GM12875 (cell line): ENCODE results near the gene CYP1A1.
"Not testable (repeated sequence)": the region's sequence is repeated elsewhere in the genome, so short reads cannot be mapped to it uniquely, and the experiment has no call there.

Experiments
- H3K4me3 ChIP-seq: one replicate; pipeline ENCODE4 v1.5.1; 2011; ENCODE audit warnings: low read depth, low read length, control low read depth
- TF ChIP-seq, protein P1 (sequence below): IDR thresholded peaks from 2 replicates; pipeline ENCODE4 v1.5.1; 2011; ENCODE audit warnings: low read depth, mild to moderate bottlenecking, control low read depth, inconsistent platforms, low read length, moderate library complexity, borderline replicate concordance; ENCODE audit not compliant: insufficient read depth

CYP1A1 gene

DNA sequence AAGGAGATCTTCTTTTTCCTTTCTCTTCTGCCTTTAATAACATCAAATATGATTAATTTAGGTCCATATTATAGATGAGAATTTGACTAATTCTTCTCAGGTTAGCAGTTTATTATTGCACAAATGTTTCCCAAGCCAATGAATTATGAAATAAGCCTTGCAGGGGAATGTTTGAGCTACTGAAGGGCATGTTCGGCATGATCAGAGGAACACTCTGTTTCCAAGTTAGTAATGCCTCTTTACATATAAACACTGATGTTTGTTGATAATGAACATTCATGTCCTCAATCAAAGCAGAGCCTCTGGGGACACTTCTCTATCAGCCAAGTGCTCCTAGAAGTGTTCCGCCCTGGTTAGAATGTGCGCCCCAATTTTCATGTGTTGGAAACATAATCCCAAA is 10.0 kb upstream of the CYP1A1 start:
- TF ChIP-seq, protein P1, sequence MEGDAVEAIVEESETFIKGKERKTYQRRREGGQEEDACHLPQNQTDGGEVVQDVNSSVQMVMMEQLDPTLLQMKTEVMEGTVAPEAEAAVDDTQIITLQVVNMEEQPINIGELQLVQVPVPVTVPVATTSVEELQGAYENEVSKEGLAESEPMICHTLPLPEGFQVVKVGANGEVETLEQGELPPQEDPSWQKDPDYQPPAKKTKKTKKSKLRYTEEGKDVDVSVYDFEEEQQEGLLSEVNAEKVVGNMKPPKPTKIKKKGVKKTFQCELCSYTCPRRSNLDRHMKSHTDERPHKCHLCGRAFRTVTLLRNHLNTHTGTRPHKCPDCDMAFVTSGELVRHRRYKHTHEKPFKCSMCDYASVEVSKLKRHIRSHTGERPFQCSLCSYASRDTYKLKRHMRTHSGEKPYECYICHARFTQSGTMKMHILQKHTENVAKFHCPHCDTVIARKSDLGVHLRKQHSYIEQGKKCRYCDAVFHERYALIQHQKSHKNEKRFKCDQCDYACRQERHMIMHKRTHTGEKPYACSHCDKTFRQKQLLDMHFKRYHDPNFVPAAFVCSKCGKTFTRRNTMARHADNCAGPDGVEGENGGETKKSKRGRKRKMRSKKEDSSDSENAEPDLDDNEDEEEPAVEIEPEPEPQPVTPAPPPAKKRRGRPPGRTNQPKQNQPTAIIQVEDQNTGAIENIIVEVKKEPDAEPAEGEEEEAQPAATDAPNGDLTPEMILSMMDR, result no peak

DNA sequence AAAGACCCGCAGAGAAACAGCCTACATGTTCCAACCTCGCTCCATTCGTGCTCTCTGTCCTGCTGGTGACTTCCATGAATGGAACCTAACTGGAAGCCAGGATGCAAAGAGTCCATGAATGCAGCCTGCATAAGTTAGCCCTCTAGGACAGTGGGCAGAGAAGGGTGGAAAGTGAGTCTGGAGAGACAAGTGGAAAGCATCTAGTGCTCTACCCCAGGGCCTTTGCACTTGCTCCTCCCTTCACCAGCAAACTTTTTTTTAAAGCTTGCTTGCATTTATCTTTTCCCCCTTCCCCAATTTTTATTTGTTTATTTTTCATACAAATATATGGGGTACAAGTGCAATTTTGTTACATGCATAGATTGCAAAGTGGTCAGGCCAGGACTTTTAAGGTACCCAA is 7.9 kb upstream of the CYP1A1 start:
- no peak overlapping the region for H3K4me3 ChIP-seq
- TF ChIP-seq, protein P1, result no peak

More for the DNA sequence above, 10.0 kb upstream of the CYP1A1 start:
- H3K4me3 ChIP-seq, result no peak overlapping the region

DNA sequence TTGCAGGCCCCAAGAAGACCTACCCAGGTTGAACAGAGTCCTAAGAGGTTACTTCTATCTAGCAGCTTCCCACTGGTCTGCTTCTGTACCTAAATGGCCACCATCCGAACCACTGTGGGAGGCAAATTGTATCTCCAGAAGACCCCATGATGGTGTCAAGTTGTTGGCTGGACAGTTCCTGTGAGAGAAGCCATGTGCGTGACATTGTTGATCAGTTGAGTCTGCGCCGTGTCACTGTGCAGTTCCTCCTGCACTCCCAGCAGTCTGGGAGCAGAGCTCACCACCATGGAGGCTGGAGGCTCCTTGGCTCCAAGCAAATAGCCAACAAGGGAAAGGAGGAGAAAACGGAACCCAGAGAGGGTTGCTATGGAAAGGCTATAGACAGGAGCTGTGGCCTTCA is 7.5 kb upstream of the CYP1A1 start:
- H3K4me3 ChIP-seq, result no peak overlapping the region
- TF ChIP-seq, protein P1, result no peak

DNA sequence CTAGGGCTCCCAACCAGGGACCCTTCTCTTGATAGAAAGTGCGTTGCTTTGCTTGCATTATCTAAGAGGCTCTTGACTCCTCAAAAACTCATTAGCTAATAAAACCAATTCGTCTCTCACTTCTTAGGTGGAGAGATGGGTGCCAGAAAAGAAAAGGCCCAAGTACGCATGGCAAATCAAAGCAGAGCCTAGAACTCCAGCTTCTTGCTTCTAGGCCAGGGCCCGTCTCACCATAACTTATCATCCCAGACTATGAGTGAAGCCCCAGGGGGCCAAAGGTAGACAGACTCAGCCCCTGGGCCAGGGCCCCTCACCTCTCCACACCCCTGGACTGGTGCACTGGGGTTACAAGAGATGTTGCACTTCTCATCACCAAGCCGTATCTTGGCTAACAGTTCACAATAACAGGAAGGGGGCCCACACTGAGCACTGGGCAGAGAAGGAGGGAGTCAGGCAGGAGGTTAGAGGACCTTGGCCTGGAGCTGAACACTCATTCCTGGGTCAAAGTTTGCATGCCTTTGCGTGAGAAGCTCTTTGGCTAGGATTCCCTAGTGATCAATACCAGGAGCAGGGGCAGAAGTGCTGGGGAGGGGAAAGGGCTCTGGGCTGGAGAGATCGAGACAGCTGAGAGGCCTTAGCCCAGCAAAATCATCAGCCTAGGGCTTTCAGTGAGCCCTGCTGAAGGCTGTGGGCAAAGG is 5.4 kb upstream of the CYP1A1 start:
- H3K4me3 ChIP-seq, result no peak overlapping the region
- TF ChIP-seq, protein P1, result no peak

DNA sequence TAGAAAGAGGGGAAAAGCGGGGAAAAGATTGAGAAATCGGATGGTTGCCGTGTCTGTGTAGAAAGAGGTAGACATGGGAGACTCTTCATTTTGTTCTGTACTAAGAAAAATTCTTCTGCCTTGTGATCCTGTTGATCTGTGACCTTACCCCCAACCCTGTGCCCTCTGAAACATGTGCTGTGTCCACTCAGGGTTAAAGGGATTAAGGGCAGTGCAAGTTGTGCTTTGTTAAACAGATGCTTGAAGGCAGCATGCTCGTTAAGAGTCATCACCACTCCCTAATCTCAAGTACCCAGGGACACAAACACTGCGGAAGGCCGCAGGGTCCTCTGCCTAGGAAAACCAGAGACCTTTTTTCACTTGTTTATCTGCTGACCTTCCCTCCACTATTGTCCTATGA is 4.0 kb upstream of the CYP1A1 start:
- not testable (repeated sequence) for H3K4me3 ChIP-seq

DNA sequence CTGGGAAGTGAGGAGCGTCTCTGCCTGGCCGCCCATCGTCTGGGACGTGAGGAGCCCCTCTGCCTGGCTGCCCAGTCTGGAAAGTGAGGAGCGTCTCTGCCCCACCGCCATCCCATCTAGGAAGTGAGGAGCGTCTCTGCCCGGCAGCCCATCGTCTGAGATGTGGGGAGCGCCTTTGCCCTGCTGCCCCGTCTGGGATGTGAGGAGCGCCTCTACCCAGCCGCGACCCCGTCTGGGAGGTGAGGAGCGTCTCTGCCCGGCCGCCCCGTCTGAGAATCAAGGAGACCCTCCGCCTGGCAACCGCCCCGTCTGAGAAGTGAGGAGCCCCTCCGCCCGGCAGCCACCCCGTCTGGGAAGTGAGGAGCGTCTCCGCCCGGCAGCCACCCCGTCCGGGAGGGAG is 3.4 kb upstream of the CYP1A1 start:
- H3K4me3 ChIP-seq, result not testable (repeated sequence)

DNA sequence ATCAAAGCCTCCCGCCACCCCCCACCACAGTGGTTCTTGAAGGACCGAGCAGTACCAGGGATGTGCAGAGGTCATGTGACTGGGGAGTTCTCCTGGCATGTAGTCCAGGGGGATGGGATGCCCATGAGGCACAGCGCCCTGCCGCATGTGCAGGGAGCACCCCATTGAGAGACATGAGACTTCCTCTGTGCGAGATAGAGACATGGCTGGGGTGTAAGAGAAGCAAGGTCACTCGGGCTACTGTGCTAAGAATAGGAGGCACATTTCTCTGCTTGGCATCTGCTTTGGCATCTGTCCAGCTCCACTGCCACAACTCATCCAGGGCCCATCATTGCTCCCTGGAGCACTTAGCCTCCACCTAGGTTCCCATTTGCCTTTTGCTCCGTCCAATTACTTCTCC is 2.4 kb upstream of the CYP1A1 start:
- no peak overlapping the region for H3K4me3 ChIP-seq
- TF ChIP-seq, protein P1, result no peak

DNA sequence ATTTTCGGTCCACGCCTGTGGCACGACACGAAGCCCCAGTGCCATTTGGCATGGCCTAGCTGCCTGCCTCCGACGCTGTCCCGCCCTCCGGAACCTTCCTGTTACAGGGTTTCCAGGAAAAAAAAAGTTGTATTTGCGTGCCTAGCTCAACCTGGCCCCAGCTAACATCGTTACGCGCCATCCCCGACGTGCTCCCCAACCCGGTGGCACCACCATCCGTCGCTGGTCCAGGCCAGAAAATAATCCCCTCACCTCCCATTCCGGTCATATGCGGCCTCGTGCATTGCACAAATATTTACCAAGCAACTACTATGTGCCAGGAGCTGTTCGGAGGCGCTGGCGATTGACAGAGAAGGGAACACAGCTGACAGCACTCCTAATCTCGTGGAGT is 1.4 kb upstream of the CYP1A1 start:
- TF ChIP-seq, protein P1, result no peak
- peak overlapping the region; percentile 51 for H3K4me3 ChIP-seq
